ENCODE measurements around the gene C3orf52. TPM values are rescaled to one million over a fixed set of nuclear protein-coding genes. Genes with fewer than 3 reads are reported as not detected.

Gene C3orf52
- total RNA-seq, 5 donors from 2014 or later (not counting 1 experiment from before 2014, with no cell fraction given), result 0.95 to 2.2 (median 1.5) TPM

GRCh38 chr3:112046599-112046998 lies 39.6 kb upstream of the C3orf52 start:
- no peaks in the 10 kb centered on the region for H3K4me1 Mint-ChIP-seq
- no peaks in the 10 kb centered on the region for H3K9me3 ChIP-seq
- CTCF ChIA-PET, result no interaction called here
- DNase-seq (no peak), ATAC-seq (replicated peaks in 1 of 4) (no peak)
- no peak overlapping the region for H3K27ac ChIP-seq (ENCODE audit: low read length)
- no peak overlapping the region for H3K27ac Mint-ChIP-seq
- H3K4me3 ChIP-seq (ENCODE audit: control insufficient read depth in 1 of 2, extremely low read depth in 1 of 2, low read length in 1 of 2), result no peak overlapping the region
- no peaks in the 10 kb centered on the region for H3K27me3 ChIP-seq (replicated peaks in 1 of 2; ENCODE audit: control insufficient read depth in 2 of 2, extremely low read depth in 1 of 2, insufficient read depth in 2 of 2, low read length in 1 of 2)
- WGBS (ENCODE audit: insufficient coverage), result no CpG with 5 or more reads among the region's 4 CpGs
- H3K27me3 Mint-ChIP-seq, result no peaks in the 10 kb centered on the region
- H3K9me3 Mint-ChIP-seq, result no peaks in the 10 kb centered on the region
- no peaks in the 10 kb centered on the region for H3K4me1 ChIP-seq (ENCODE audit: control insufficient read depth in 1 of 2, extremely low read depth in 1 of 2, insufficient read depth in 2 of 2, low read length in 2 of 2)
- no peaks in the 10 kb centered on the region for H3K36me3 Mint-ChIP-seq
- POLR2A ChIA-PET, result no interaction called here
- no peaks in the 10 kb centered on the region for H3K36me3 ChIP-seq (ENCODE audit: control insufficient read depth in 2 of 2, extremely low read depth in 1 of 2, insufficient read depth in 1 of 2, low read length in 1 of 2)
- H3K4me3 Mint-ChIP-seq, result no peak overlapping the region

- no peaks in the 10 kb centered on the region for H3K9me3 Mint-ChIP-seq
- Histone ChIP-seq H3K27ac (ENCODE audit: low read length) (no peak overlapping the region), H3K27me3 (replicated peaks in 1 of 2; ENCODE audit: control insufficient read depth in 2 of 2, extremely low read depth in 1 of 2, insufficient read depth in 2 of 2, low read length in 1 of 2) (no peaks in the 10 kb centered on the region), H3K9me3 (no peaks in the 10 kb centered on the region), H3K36me3 (ENCODE audit: control insufficient read depth in 2 of 2, extremely low read depth in 1 of 2, insufficient read depth in 1 of 2, low read length in 1 of 2) (no peaks in the 10 kb centered on the region), H3K4me3 (ENCODE audit: control insufficient read depth in 1 of 2, extremely low read depth in 1 of 2, low read length in 1 of 2) (no peak overlapping the region), H3K4me1 (ENCODE audit: control insufficient read depth in 1 of 2, extremely low read depth in 1 of 2, insufficient read depth in 2 of 2, low read length in 2 of 2) (no peaks in the 10 kb centered on the region)
- POLR2A ChIA-PET, result no interaction called here
- H3K4me1 Mint-ChIP-seq, result no peaks in the 10 kb centered on the region
- no peak for ATAC-seq (replicated peaks in 1 of 4)
- no peak for DNase-seq
- no peaks in the 10 kb centered on the region for H3K27me3 Mint-ChIP-seq
- CTCF ChIA-PET, result no interaction called here
- no peak overlapping the region for H3K27ac Mint-ChIP-seq
- H3K4me3 Mint-ChIP-seq, result no peak overlapping the region
- WGBS (ENCODE audit: insufficient coverage), result no CpG with 5 or more reads among the region's 1 CpG
- no peaks in the 10 kb centered on the region for H3K36me3 Mint-ChIP-seq
Observed at GRCh38 chr3:112047264-112047663, 38.9 kb upstream of the C3orf52 start.

DNA sequence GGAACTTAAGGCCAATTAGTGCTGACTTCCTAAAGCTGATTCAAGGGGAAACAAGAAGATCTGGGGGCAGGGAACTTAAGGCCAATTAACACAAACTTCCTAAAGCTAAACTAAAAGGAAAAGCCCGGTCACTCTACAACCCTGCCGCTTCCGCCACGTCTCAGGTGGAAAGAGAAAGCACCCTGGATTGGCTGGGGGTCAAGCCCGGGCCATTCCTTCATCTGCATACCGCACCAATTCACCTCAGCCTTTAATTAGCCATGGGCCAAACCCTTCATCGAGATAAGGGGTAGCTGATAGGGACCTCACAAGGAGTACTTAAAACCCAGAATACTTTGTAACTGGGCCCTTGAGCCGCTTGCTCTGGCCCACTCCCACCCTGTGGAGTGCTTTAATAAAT lies 37.3 kb upstream of the C3orf52 start:
- no peak overlapping the region for H3K27ac ChIP-seq (ENCODE audit: low read length)
- Mint-ChIP-seq H3K27me3 (peaks cover 0 to 2% of the 10 kb centered on the region in 2 donors), H3K4me1 (no peaks in the 10 kb centered on the region), H3K36me3 (no peaks in the 10 kb centered on the region), H3K4me3 (no peak overlapping the region), H3K9me3 (no peaks in the 10 kb centered on the region), H3K27ac (no peak overlapping the region)
- no peaks in the 10 kb centered on the region for H3K27me3 ChIP-seq (replicated peaks in 1 of 2; ENCODE audit: control insufficient read depth in 2 of 2, extremely low read depth in 1 of 2, insufficient read depth in 2 of 2, low read length in 1 of 2)
- H3K9me3 ChIP-seq, result no peaks in the 10 kb centered on the region
- ATAC-seq (replicated peaks in 1 of 4) (no peak), DNase-seq (no peak)
- CTCF ChIA-PET, result no interaction called here
- H3K4me1 ChIP-seq (ENCODE audit: control insufficient read depth in 1 of 2, extremely low read depth in 1 of 2, insufficient read depth in 2 of 2, low read length in 2 of 2), result no peaks in the 10 kb centered on the region
- H3K4me3 ChIP-seq (ENCODE audit: control insufficient read depth in 1 of 2, extremely low read depth in 1 of 2, low read length in 1 of 2), result no peak overlapping the region
- WGBS (ENCODE audit: insufficient coverage), result 95% methylated on average over 7 of the region's 8 CpGs
- POLR2A ChIA-PET, result no interaction called here
- H3K36me3 ChIP-seq (ENCODE audit: control insufficient read depth in 2 of 2, extremely low read depth in 1 of 2, insufficient read depth in 1 of 2, low read length in 1 of 2), result no peaks in the 10 kb centered on the region

- H3K27me3 ChIP-seq (replicated peaks in 1 of 2; ENCODE audit: control insufficient read depth in 2 of 2, extremely low read depth in 1 of 2, insufficient read depth in 2 of 2, low read length in 1 of 2), result no peaks in the 10 kb centered on the region
- ChIA-PET POLR2A (interaction anchor here in 1 of 2 donors (0.6 to 0.7 kb wide), 2 partner anchors 74 to 342 kb away, joined by 3 read pairs; partner anchors contain the start of gene ABHD10), CTCF (interaction anchor here in 1 of 2 donors (1.5 kb wide), 1 partner anchor 9 kb away, joined by 4 read pairs; no protein-coding TSS in a partner anchor)
- H3K27ac ChIP-seq (ENCODE audit: low read length), result no peak overlapping the region
- no peak for ATAC-seq (replicated peaks in 1 of 4)
- no peak overlapping the region for H3K4me3 ChIP-seq (ENCODE audit: control insufficient read depth in 1 of 2, extremely low read depth in 1 of 2, low read length in 1 of 2)
- Mint-ChIP-seq H3K4me3 (no peak overlapping the region), H3K36me3 (no peaks in the 10 kb centered on the region), H3K27ac (no peak overlapping the region), H3K9me3 (no peaks in the 10 kb centered on the region), H3K4me1 (peaks cover 0 to 8% (median 5%) of the 10 kb centered on the region in 3 donors), H3K27me3 (peaks cover 2 to 3% of the 10 kb centered on the region in 2 donors)
- no peak for DNase-seq
- no CpG with 5 or more reads among the region's 1 CpG for WGBS (ENCODE audit: insufficient coverage)
- H3K36me3 ChIP-seq (ENCODE audit: control insufficient read depth in 2 of 2, extremely low read depth in 1 of 2, insufficient read depth in 1 of 2, low read length in 1 of 2), result no peaks in the 10 kb centered on the region
- no peaks in the 10 kb centered on the region for H3K9me3 ChIP-seq
- peaks cover 0 to 3% of the 10 kb centered on the region in 2 experiments for H3K4me1 ChIP-seq (ENCODE audit: control insufficient read depth in 1 of 2, extremely low read depth in 1 of 2, insufficient read depth in 2 of 2, low read length in 2 of 2)
Observed at GRCh38 chr3:112053229-112053628, 33.0 kb upstream of the C3orf52 start.

- Histone ChIP-seq H3K27ac (ENCODE audit: low read length) (no peak overlapping the region), H3K36me3 (ENCODE audit: control insufficient read depth in 2 of 2, extremely low read depth in 1 of 2, insufficient read depth in 1 of 2, low read length in 1 of 2) (no peaks in the 10 kb centered on the region), H3K27me3 (replicated peaks in 1 of 2; ENCODE audit: control insufficient read depth in 2 of 2, extremely low read depth in 1 of 2, insufficient read depth in 2 of 2, low read length in 1 of 2) (no peaks in the 10 kb centered on the region), H3K4me3 (ENCODE audit: control insufficient read depth in 1 of 2, extremely low read depth in 1 of 2, low read length in 1 of 2) (no peak overlapping the region), H3K9me3 (no peaks in the 10 kb centered on the region), H3K4me1 (ENCODE audit: control insufficient read depth in 1 of 2, extremely low read depth in 1 of 2, insufficient read depth in 2 of 2, low read length in 2 of 2) (peaks cover 0 to 3% of the 10 kb centered on the region in 2 experiments)
- DNase-seq (no peak), ATAC-seq (replicated peaks in 1 of 4) (no peak)
- peaks cover 2 to 3% of the 10 kb centered on the region in 2 donors for H3K27me3 Mint-ChIP-seq
- peaks cover 0 to 4% (median 4%) of the 10 kb centered on the region in 3 donors for H3K9me3 Mint-ChIP-seq
- WGBS (ENCODE audit: insufficient coverage), result 17% methylated on average over 1 of the region's 6 CpGs
- H3K36me3 Mint-ChIP-seq, result no peaks in the 10 kb centered on the region
- H3K4me1 Mint-ChIP-seq, result peaks cover 0 to 8% (median 5%) of the 10 kb centered on the region in 3 donors
- ChIA-PET CTCF (no interaction called here), POLR2A (no interaction called here)
- H3K4me3 Mint-ChIP-seq, result no peak overlapping the region
- no peak overlapping the region for H3K27ac Mint-ChIP-seq
Observed at GRCh38 chr3:112056451-112056929, 29.7 kb upstream of the C3orf52 start.

- peaks cover 0 to 3% of the 10 kb centered on the region in 2 donors for H3K27me3 Mint-ChIP-seq
- Histone ChIP-seq H3K36me3 (ENCODE audit: control insufficient read depth in 2 of 2, extremely low read depth in 1 of 2, insufficient read depth in 1 of 2, low read length in 1 of 2) (no peaks in the 10 kb centered on the region), H3K4me3 (ENCODE audit: control insufficient read depth in 1 of 2, extremely low read depth in 1 of 2, low read length in 1 of 2) (no peak overlapping the region), H3K27me3 (replicated peaks in 1 of 2; ENCODE audit: control insufficient read depth in 2 of 2, extremely low read depth in 1 of 2, insufficient read depth in 2 of 2, low read length in 1 of 2) (no peaks in the 10 kb centered on the region), H3K27ac (ENCODE audit: low read length) (no peak overlapping the region), H3K9me3 (no peaks in the 10 kb centered on the region), H3K4me1 (ENCODE audit: control insufficient read depth in 1 of 2, extremely low read depth in 1 of 2, insufficient read depth in 2 of 2, low read length in 2 of 2) (peaks cover 0 to 3% of the 10 kb centered on the region in 2 experiments)
- WGBS (ENCODE audit: insufficient coverage), result 80% methylated on average over 1 of the region's 1 CpG
- CTCF ChIA-PET, result no interaction called here
- H3K4me3 Mint-ChIP-seq, result no peak overlapping the region
- no peak overlapping the region for H3K27ac Mint-ChIP-seq
- no peak for ATAC-seq (replicated peaks in 1 of 4)
- peaks cover 0 to 4% (median 4%) of the 10 kb centered on the region in 3 donors for H3K9me3 Mint-ChIP-seq
- no peaks in the 10 kb centered on the region for H3K36me3 Mint-ChIP-seq
- DNase-seq, result no peak
- H3K4me1 Mint-ChIP-seq, result peaks cover 0 to 8% (median 5%) of the 10 kb centered on the region in 3 donors
- POLR2A ChIA-PET, result no interaction called here
Observed at GRCh38 chr3:112059497-112059896, 26.7 kb upstream of the C3orf52 start.

DNA sequence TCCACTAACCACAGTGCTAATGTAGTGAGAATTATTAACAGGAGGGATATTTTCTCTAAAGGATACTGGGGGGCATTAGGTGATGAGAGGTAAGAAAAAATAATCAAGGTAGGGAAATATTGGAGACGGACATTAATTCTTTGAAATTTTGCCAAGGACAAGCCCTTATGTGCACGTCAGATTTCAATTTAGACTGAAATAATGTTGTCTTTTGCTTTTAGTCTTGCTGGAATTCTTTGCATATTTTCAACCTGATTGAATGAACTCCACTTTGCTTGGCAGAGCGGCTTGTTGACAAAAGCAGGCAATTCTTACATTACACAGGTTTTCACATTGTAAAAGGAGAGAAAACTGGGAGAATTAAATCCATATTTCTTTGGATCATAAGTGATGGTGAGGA lies 25.0 kb upstream of the C3orf52 start:
- H3K27ac Mint-ChIP-seq, result no peak overlapping the region
- no peak overlapping the region for H3K4me3 Mint-ChIP-seq
- no peaks in the 10 kb centered on the region for H3K36me3 ChIP-seq (ENCODE audit: control insufficient read depth in 2 of 2, extremely low read depth in 1 of 2, insufficient read depth in 1 of 2, low read length in 1 of 2)
- no peak overlapping the region for H3K27ac ChIP-seq (ENCODE audit: low read length)
- ATAC-seq (replicated peaks in 1 of 4) (no peak), DNase-seq (no peak)
- ChIA-PET CTCF (no interaction called here), POLR2A (no interaction called here)
- H3K9me3 ChIP-seq, result no peaks in the 10 kb centered on the region
- H3K4me3 ChIP-seq (ENCODE audit: control insufficient read depth in 1 of 2, extremely low read depth in 1 of 2, low read length in 1 of 2), result no peak overlapping the region
- peaks cover 0 to 3% of the 10 kb centered on the region in 2 experiments for H3K4me1 ChIP-seq (ENCODE audit: control insufficient read depth in 1 of 2, extremely low read depth in 1 of 2, insufficient read depth in 2 of 2, low read length in 2 of 2)
- peaks cover 0 to 3% of the 10 kb centered on the region in 2 donors for H3K27me3 Mint-ChIP-seq
- peaks cover 0 to under 1% of the 10 kb centered on the region in 2 experiments for H3K27me3 ChIP-seq (replicated peaks in 1 of 2; ENCODE audit: control insufficient read depth in 2 of 2, extremely low read depth in 1 of 2, insufficient read depth in 2 of 2, low read length in 1 of 2)
- peaks cover 0 to 8% (median 5%) of the 10 kb centered on the region in 3 donors for H3K4me1 Mint-ChIP-seq
- 51% methylated on average over 3 of the region's 3 CpGs for WGBS (ENCODE audit: insufficient coverage)
- no peaks in the 10 kb centered on the region for H3K36me3 Mint-ChIP-seq
- peaks cover 0 to 4% (median 4%) of the 10 kb centered on the region in 3 donors for H3K9me3 Mint-ChIP-seq
